Neuronal stem cell (in vitro differentiated cells): Measurements from ENCODE around the gene RIPOR3.

Experiments
- DNase-seq: peaks from one replicate; pipeline ENCODE4 v3.0.0-alpha.2; 2013; ENCODE audit warnings: low spot score
- H2AFZ ChIP-seq: one replicate; pipeline ENCODE4 v1.6.1; 2013; ENCODE audit warnings: mild to moderate bottlenecking, low read length, inconsistent platforms
- H2AK5ac ChIP-seq: 2 replicates; pipeline ENCODE4 v1.6.1; 2013; ENCODE audit warnings: low read depth, mild to moderate bottlenecking, inconsistent platforms, low read length, moderate library complexity, mixed read lengths
- H2BK120ac ChIP-seq: 2 replicates; pipeline ENCODE4 v1.6.1; 2013; ENCODE audit warnings: low read depth, mild to moderate bottlenecking, inconsistent platforms, low read length, moderate library complexity, mixed read lengths
- H2BK12ac ChIP-seq: one replicate; pipeline ENCODE4 v1.6.1; 2013; ENCODE audit warnings: low read length, inconsistent platforms
- H2BK15ac ChIP-seq: 2 replicates; pipeline ENCODE4 v1.6.1; 2013; ENCODE audit warnings: mild to moderate bottlenecking, low read length, inconsistent platforms, mixed read lengths
- H2BK5ac ChIP-seq: one replicate; pipeline ENCODE4 v1.6.1; 2013; ENCODE audit warnings: inconsistent platforms, mild to moderate bottlenecking, low read length, moderate library complexity
- H3K14ac ChIP-seq: one replicate; pipeline ENCODE4 v1.6.1; 2013; ENCODE audit warnings: low read length, inconsistent platforms
- H3K18ac ChIP-seq: 2 replicates; pipeline ENCODE4 v1.6.1; 2013; ENCODE audit warnings: low read length, inconsistent platforms
- H3K23ac ChIP-seq: 2 replicates; pipeline ENCODE4 v1.6.1; 2013; ENCODE audit warnings: low read depth, mild to moderate bottlenecking, mixed read lengths, low read length, inconsistent platforms; ENCODE audit not compliant: poor library complexity
- H3K27ac ChIP-seq: replicated peaks from 3 replicates; pipeline ENCODE4 v1.5.1; 2013; ENCODE audit warnings: low read length, inconsistent platforms
- H3K27me3 ChIP-seq, 3 experiments: 2 replicates each; pipeline ENCODE4 v1.6.1; 2013; ENCODE audit warnings: low read length in 3 of 3, mild to moderate bottlenecking in 2 of 3, inconsistent platforms in 1 of 3, low read depth in 1 of 3, mixed read lengths in 1 of 3, moderate library complexity in 1 of 3; ENCODE audit not compliant: control insufficient read depth in 3 of 3, insufficient read depth in 3 of 3
- H3K36me3 ChIP-seq, 2 donors: replicated peaks in 1 of 2; 2 replicates each; pipeline ENCODE4 v1.6.1; 2013; ENCODE audit warnings: low read length in 2 of 2; ENCODE audit not compliant: control insufficient read depth in 2 of 2, insufficient read depth in 2 of 2
- H3K4ac ChIP-seq: 2 replicates; pipeline ENCODE4 v1.6.1; 2013; ENCODE audit warnings: inconsistent platforms, mild to moderate bottlenecking, low read length, moderate library complexity
- H3K4me1 ChIP-seq, 2 donors: 1 replicate in 1 of 2; 2 replicates in 1 of 2; pipeline ENCODE4 v1.6.1; 2013; ENCODE audit warnings: low read length in 2 of 2, low read depth in 1 of 2; ENCODE audit not compliant: control insufficient read depth in 2 of 2, insufficient read depth in 1 of 2
- H3K4me2 ChIP-seq: one replicate; pipeline ENCODE4 v1.6.1; 2013; ENCODE audit warnings: mild to moderate bottlenecking, low read length, inconsistent platforms; ENCODE audit not compliant: insufficient read depth, poor library complexity, severe bottlenecking
- H3K4me3 ChIP-seq, 2 donors: 2 replicates each; pipeline ENCODE4 v1.5.1; 2013; ENCODE audit warnings: low read length in 2 of 2, mild to moderate bottlenecking in 2 of 2, inconsistent platforms in 1 of 2, moderate library complexity in 1 of 2
- H3K79me1 ChIP-seq: one replicate; pipeline ENCODE4 v1.6.1; 2013; ENCODE audit warnings: low read depth, mild to moderate bottlenecking, inconsistent platforms, low read length, moderate library complexity
- H3K9ac ChIP-seq: one replicate; pipeline ENCODE4 v1.6.1; 2013; ENCODE audit warnings: mild to moderate bottlenecking, low read depth, low read length, inconsistent platforms; ENCODE audit not compliant: poor library complexity
- H3K9me3 ChIP-seq, 2 donors: replicated peaks in 1 of 2; 2 replicates each; pipeline versions ENCODE3 to v1.6.1; 2013; ENCODE audit warnings: low read length in 2 of 2, mild to moderate bottlenecking in 2 of 2, inconsistent platforms in 1 of 2, low read depth in 1 of 2, mixed read lengths in 1 of 2, moderate library complexity in 1 of 2; ENCODE audit not compliant: control insufficient read depth in 2 of 2, insufficient read depth in 1 of 2
- H4K8ac ChIP-seq: one replicate; pipeline ENCODE4 v1.6.1; 2013; ENCODE audit warnings: low read depth, mild to moderate bottlenecking, inconsistent platforms, low read length, moderate library complexity
- H4K91ac ChIP-seq: one replicate; pipeline ENCODE4 v1.6.1; 2013; ENCODE audit warnings: low read length, low read depth, mild to moderate bottlenecking, inconsistent platforms; ENCODE audit not compliant: poor library complexity
- WGBS, 2 donors: extraction: QIAGEN DNeasy Blood & Tissue Kit; methylation state at CpG; one replicate each; pipeline ENCODE4 v1.1.7; 2013; ENCODE audit warnings: missing lambda C conversion rate in 2 of 2, mixed read lengths in 1 of 2; ENCODE audit not compliant: insufficient read length in 2 of 2, insufficient replicate concordance in 1 of 2; ENCODE audit errors: extremely low coverage in 2 of 2; 5-methylcytosine and 5-hydroxymethylcytosine counted together

RIPOR3 gene

GRCh38 chr20:50724112-50724725 is 32.9 kb upstream of the RIPOR3 start:
- H3K79me1 ChIP-seq: no peaks in the 10 kb centered on the region
- DNase-seq: no peak
- H2BK120ac ChIP-seq: peak overlapping the region; percentile 2
- H2BK15ac ChIP-seq: peak overlapping the region; percentile 8
- H3K14ac ChIP-seq: no peak overlapping the region
- no peak overlapping the region for H3K9ac ChIP-seq
- no peak overlapping the region for H2BK12ac ChIP-seq
- peak overlapping the region; percentile 86 for H3K27ac ChIP-seq
- H2BK5ac ChIP-seq: peak overlapping the region; percentile 68
- H3K9me3 ChIP-seq: no peaks in the 10 kb centered on the region
- no peaks in the 10 kb centered on the region for H3K36me3 ChIP-seq
- H3K4me2 ChIP-seq: no peak overlapping the region
- H3K4ac ChIP-seq: no peak overlapping the region
- peak overlapping the region in 1 of 2 donors; percentile 1 for H3K4me3 ChIP-seq
- H3K27me3 ChIP-seq: no peaks in the 10 kb centered on the region
- peaks cover 8 to 10% of the 10 kb centered on the region in 2 donors for H3K4me1 ChIP-seq
- H3K18ac ChIP-seq: peak overlapping the region; percentile 96
- no CpG with 5 or more reads among the region's 7 CpGs for WGBS, 2 donors
- no peak overlapping the region for H4K91ac ChIP-seq
- H4K8ac ChIP-seq: no peak overlapping the region
- no peak overlapping the region for H3K23ac ChIP-seq
- no peak overlapping the region for H2AK5ac ChIP-seq
- peak overlapping the region; percentile 89 for H2AFZ ChIP-seq

- no CpG with 5 or more reads among the region's 9 CpGs for WGBS, 2 donors
- H2BK15ac ChIP-seq: no peak overlapping the region
- no peak overlapping the region for H4K91ac ChIP-seq
- H3K79me1 ChIP-seq: no peaks in the 10 kb centered on the region
- H3K27me3 ChIP-seq: no peaks in the 10 kb centered on the region
- no peak overlapping the region for H4K8ac ChIP-seq
- H2BK120ac ChIP-seq: no peak overlapping the region
- H3K18ac ChIP-seq: no peak overlapping the region
- no peak overlapping the region for H2AK5ac ChIP-seq
- H3K4me3 ChIP-seq: no peak overlapping the region
- H3K14ac ChIP-seq: no peak overlapping the region
- H2BK12ac ChIP-seq: no peak overlapping the region
- H3K36me3 ChIP-seq: no peaks in the 10 kb centered on the region
- no peak overlapping the region for H3K4me2 ChIP-seq
- no peak overlapping the region for H3K27ac ChIP-seq
- no peak overlapping the region for H3K9ac ChIP-seq
- H3K23ac ChIP-seq: no peak overlapping the region
- H3K4ac ChIP-seq: no peak overlapping the region
- DNase-seq: no peak
- H3K9me3 ChIP-seq: no peaks in the 10 kb centered on the region
- no peak overlapping the region for H2AFZ ChIP-seq
- H3K4me1 ChIP-seq: peaks cover 8 to 9% of the 10 kb centered on the region in 2 donors
- no peak overlapping the region for H2BK5ac ChIP-seq
These were observed 32.3 kb upstream of the RIPOR3 start for GRCh38 chr20:50723672-50724071.

GRCh38 chr20:50722424-50723155 is 31.2 kb upstream of the RIPOR3 start:
- peaks cover 0 to 2% (median 0%) of the 10 kb centered on the region in 3 experiments for H3K27me3 ChIP-seq
- H3K9ac ChIP-seq: no peak overlapping the region
- H2AK5ac ChIP-seq: no peak overlapping the region
- no peak overlapping the region for H3K14ac ChIP-seq
- no peak overlapping the region for H2BK5ac ChIP-seq
- no peaks in the 10 kb centered on the region for H3K9me3 ChIP-seq
- H2BK120ac ChIP-seq: no peak overlapping the region
- H3K23ac ChIP-seq: no peak overlapping the region
- no peak overlapping the region for H4K8ac ChIP-seq
- no CpG with 5 or more reads among the region's 10 CpGs for WGBS, 2 donors
- no peak overlapping the region for H3K4ac ChIP-seq
- peaks cover 9 to 10% of the 10 kb centered on the region in 2 donors for H3K4me1 ChIP-seq
- no peak overlapping the region for H2BK15ac ChIP-seq
- H3K4me3 ChIP-seq: no peak overlapping the region
- H3K27ac ChIP-seq: no peak overlapping the region
- no peaks in the 10 kb centered on the region for H3K36me3 ChIP-seq
- peak overlapping the region; percentile 11 for H2AFZ ChIP-seq
- no peak overlapping the region for H3K18ac ChIP-seq
- H3K79me1 ChIP-seq: no peaks in the 10 kb centered on the region
- H4K91ac ChIP-seq: no peak overlapping the region
- DNase-seq: no peak
- H3K4me2 ChIP-seq: no peak overlapping the region
- H2BK12ac ChIP-seq: no peak overlapping the region

GRCh38 chr20:50721881-50722281 is 30.5 kb upstream of the RIPOR3 start:
- Histone ChIP-seq H3K9ac (no peak overlapping the region), H3K79me1 (no peaks in the 10 kb centered on the region), H2AK5ac (no peak overlapping the region), H3K23ac (no peak overlapping the region), H2BK5ac (no peak overlapping the region), H3K36me3 (no peaks in the 10 kb centered on the region), H3K27ac (no peak overlapping the region), H3K9me3 (no peaks in the 10 kb centered on the region), H3K27me3 (peaks cover 0 to 2% (median 0%) of the 10 kb centered on the region in 3 experiments), H3K4me1 (peaks cover 9 to 10% of the 10 kb centered on the region in 2 donors), H3K14ac (no peak overlapping the region), H2BK120ac (no peak overlapping the region), H3K4me3 (no peak overlapping the region), H3K4me2 (no peak overlapping the region), H2BK12ac (no peak overlapping the region), H2BK15ac (no peak overlapping the region), H3K4ac (no peak overlapping the region), H4K91ac (no peak overlapping the region), H2AFZ (peak overlapping the region; percentile 11), H3K18ac (no peak overlapping the region), H4K8ac (no peak overlapping the region)
- no CpG with 5 or more reads among the region's 9 CpGs for WGBS, 2 donors
- no peak for DNase-seq
